Stomach (tissue), 4 donors: ENCODE data around the gene FCN3.

Experiments
- EP300 ChIP-seq: sonication (generic); formaldehyde crosslinking; IDR thresholded peaks from one replicate; pipeline ENCODE4 v1.6.1; 2017; ENCODE audit warnings: antibody characterized with exemption
- POLR2A ChIP-seq, 4 donors: fragments of 450-650 bp; IDR thresholded peaks; one replicate each; pipeline ENCODE4 v1.6.1; 2016; ENCODE audit warnings: antibody characterized with exemption in 4 of 4, control low read depth in 2 of 4, mild to moderate bottlenecking in 1 of 4, moderate library complexity in 1 of 4
- POLR2AphosphoS5 ChIP-seq, 3 donors: sonication (generic); formaldehyde crosslinking; IDR thresholded peaks; one replicate each; pipeline ENCODE4 v1.6.1; 2016; ENCODE audit warnings: antibody characterized with exemption in 3 of 3
- TF ChIP-seq, protein P1 (sequence below), 7 experiments: fragments of 450-650 bp in 4 of 7; fragments of 200-600 bp in 3 of 7; sonication (generic) in 3 of 7; IDR thresholded peaks; one replicate each; pipeline ENCODE4 v1.5.1; 2016 to 2019; ENCODE audit warnings: antibody characterized with exemption in 7 of 7, control low read depth in 2 of 7, mild to moderate bottlenecking in 1 of 7

DNA sequence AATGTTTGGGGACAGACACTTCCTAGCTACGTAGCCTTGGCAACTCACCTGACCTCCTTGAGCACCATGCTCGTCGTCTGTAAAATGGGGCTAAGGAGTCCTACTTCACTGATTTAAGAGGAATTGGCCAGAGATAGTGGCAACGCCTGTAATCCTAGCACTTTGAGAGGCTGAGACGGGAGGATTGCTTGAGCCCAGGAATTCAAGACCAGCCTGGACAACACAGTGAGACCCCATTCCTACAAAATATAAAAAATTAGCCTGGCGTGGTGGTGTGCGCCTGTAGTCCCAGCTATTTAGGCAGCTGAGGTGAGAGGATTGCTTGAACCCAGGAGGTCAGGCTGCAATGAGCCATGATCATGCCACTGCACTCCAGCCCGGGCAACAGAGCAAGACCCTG is 28.3 kb downstream of the FCN3 start:
- no peak for TF ChIP-seq POLR2A (IDR thresholded peaks at IDR 0.05)
- TF ChIP-seq, protein P1, sequence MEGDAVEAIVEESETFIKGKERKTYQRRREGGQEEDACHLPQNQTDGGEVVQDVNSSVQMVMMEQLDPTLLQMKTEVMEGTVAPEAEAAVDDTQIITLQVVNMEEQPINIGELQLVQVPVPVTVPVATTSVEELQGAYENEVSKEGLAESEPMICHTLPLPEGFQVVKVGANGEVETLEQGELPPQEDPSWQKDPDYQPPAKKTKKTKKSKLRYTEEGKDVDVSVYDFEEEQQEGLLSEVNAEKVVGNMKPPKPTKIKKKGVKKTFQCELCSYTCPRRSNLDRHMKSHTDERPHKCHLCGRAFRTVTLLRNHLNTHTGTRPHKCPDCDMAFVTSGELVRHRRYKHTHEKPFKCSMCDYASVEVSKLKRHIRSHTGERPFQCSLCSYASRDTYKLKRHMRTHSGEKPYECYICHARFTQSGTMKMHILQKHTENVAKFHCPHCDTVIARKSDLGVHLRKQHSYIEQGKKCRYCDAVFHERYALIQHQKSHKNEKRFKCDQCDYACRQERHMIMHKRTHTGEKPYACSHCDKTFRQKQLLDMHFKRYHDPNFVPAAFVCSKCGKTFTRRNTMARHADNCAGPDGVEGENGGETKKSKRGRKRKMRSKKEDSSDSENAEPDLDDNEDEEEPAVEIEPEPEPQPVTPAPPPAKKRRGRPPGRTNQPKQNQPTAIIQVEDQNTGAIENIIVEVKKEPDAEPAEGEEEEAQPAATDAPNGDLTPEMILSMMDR (IDR thresholded peaks at IDR 0.05) = no peak
- no peak for TF ChIP-seq POLR2AphosphoS5 (IDR thresholded peaks at IDR 0.05)
- TF ChIP-seq EP300 = no peak
